Hepatic stellate cell (primary cell): Measurements from ENCODE around the gene PCSK4.

Source experiments
- DNase-seq: peaks from one replicate; pipeline ENCODE4 v3.0.0; 2011; ENCODE audit warnings: low spot score

PCSK4 gene

GRCh38 chr19:1438035-1438932, 51.9 kb downstream of the PCSK4 start, which contains the start of gene RPS15:
Gene RPS15, plus strand, starts transcription at chr19:1438396. Its CDS starts 30 bp downstream, at chr19:1438426.
- peak; percentile 97 for DNase-seq

GRCh38 chr19:1437609-1438008, 52.5 kb downstream of the PCSK4 start:
- no peak for DNase-seq

- DNase-seq: no peak
Observed at GRCh38 chr19:1435378-1435989, 54.7 kb downstream of the PCSK4 start.

- DNase-seq: no peak
Observed at GRCh38 chr19:1434577-1435060, 55.5 kb downstream of the PCSK4 start.

- no peak for DNase-seq
Observed at GRCh38 chr19:1434040-1434366, 56.1 kb downstream of the PCSK4 start.

GRCh38 chr19:1433119-1434039, 56.8 kb downstream of the PCSK4 start:
- no peak for DNase-seq

- DNase-seq: no peak
Observed at GRCh38 chr19:1432507-1432887, 57.7 kb downstream of the PCSK4 start.

- no peak for DNase-seq
Observed at GRCh38 chr19:1431759-1432506, 58.2 kb downstream of the PCSK4 start.
